OCI-LY3 (cell line): ENCODE measurements around the gene HBE1.

Source experiments
- CTCF ChIP-seq: fragments of 200-600, 300-600 bp; sonication (generic); IDR thresholded peaks from 2 replicates; pipeline ENCODE4 v1.5.1; 2014; ENCODE audit warnings: antibody characterized with exemption, low read length, low read depth
- EZH2phosphoT487 ChIP-seq: fragments of 200-600 bp; shearing (Covaris generic); IDR thresholded peaks from 2 replicates; pipeline ENCODE4 v1.6.1; 2018; ENCODE audit warnings: antibody characterized with exemption, mixed run types, low read depth

GRCh38 chr11:5283086-5283485 is 13.3 kb upstream of the HBE1 start:
- no peak for TF ChIP-seq CTCF
- no peak for TF ChIP-seq EZH2phosphoT487
